GM12873 (cell line): ENCODE measurements around the gene DNAJA1.

Experiments used
- CTCF ChIP-seq: IDR thresholded peaks from 2 replicates; pipeline ENCODE4 v1.5.1; 2012; ENCODE audit warnings: low read depth, mild to moderate bottlenecking, moderate library complexity, low read length, control low read depth; ENCODE audit not compliant: insufficient read depth; ENCODE audit errors: missing control alignments

DNAJA1 gene

GRCh38 chr9:33046061-33046460 lies 21.0 kb downstream of the DNAJA1 start:
- TF ChIP-seq CTCF: no peak

GRCh38 chr9:33048054-33048465 lies 23.0 kb downstream of the DNAJA1 start:
- no peak for TF ChIP-seq CTCF

- no peak for TF ChIP-seq CTCF
These were observed 24.7 kb downstream of the DNAJA1 start for GRCh38 chr9:33049680-33050361.

GRCh38 chr9:33051144-33051543 lies 26.1 kb downstream of the DNAJA1 start:
- no peak for TF ChIP-seq CTCF

- no peak for TF ChIP-seq CTCF
These were observed 40.3 kb downstream of the DNAJA1 start for GRCh38 chr9:33065157-33066076.

- no peak for TF ChIP-seq CTCF
These were observed 43.9 kb downstream of the DNAJA1 start for GRCh38 chr9:33068991-33069390.
